ENCODE measurements around the gene RAB31. TPM values are rescaled to one million over a fixed set of nuclear protein-coding genes. Genes with fewer than 3 reads are reported as not detected.

The RAB31 gene
- total and polyA plus RNA-seq, 2 experiments from 2014 or later = 8.7 to 27.7 TPM

- no peaks in the 10 kb centered on the region for H3K27me3 ChIP-seq
- no peak for TF ChIP-seq CTCF (IDR thresholded peaks at IDR 0.05; ENCODE audit: low read depth, low read length)
- H3K9me3 ChIP-seq (ENCODE audit: low read depth) = no peaks in the 10 kb centered on the region
- no peak overlapping the region for H3K27ac ChIP-seq
- no peak overlapping the region for H3K4me3 ChIP-seq
- no peaks in the 10 kb centered on the region for H3K4me1 ChIP-seq (ENCODE audit: low read depth)
- H3K36me3 ChIP-seq = no peaks in the 10 kb centered on the region
- DNase-seq (ENCODE audit: low read depth in 1 of 2, low spot score in 1 of 2) = peak in 1 of 2 donors; percentile 36
Measured at GRCh38 chr18:9688036-9688741, 19.9 kb upstream of the RAB31 start.

GRCh38 chr18:9689253-9689652, 18.8 kb upstream of the RAB31 start:
- no peaks in the 10 kb centered on the region for H3K36me3 ChIP-seq
- no peaks in the 10 kb centered on the region for H3K9me3 ChIP-seq (ENCODE audit: low read depth)
- H3K27ac ChIP-seq = no peak overlapping the region
- no peak for DNase-seq (ENCODE audit: low read depth in 1 of 2, low spot score in 1 of 2)
- no peaks in the 10 kb centered on the region for H3K27me3 ChIP-seq
- H3K4me3 ChIP-seq = no peak overlapping the region
- TF ChIP-seq CTCF (IDR thresholded peaks at IDR 0.05; ENCODE audit: low read depth, low read length) = no peak
- H3K4me1 ChIP-seq (ENCODE audit: low read depth) = no peaks in the 10 kb centered on the region

- no peaks in the 10 kb centered on the region for H3K4me1 ChIP-seq (ENCODE audit: low read depth)
- no peak overlapping the region for H3K4me3 ChIP-seq
- no peaks in the 10 kb centered on the region for H3K36me3 ChIP-seq
- no peaks in the 10 kb centered on the region for H3K9me3 ChIP-seq (ENCODE audit: low read depth)
- TF ChIP-seq CTCF (IDR thresholded peaks at IDR 0.05; ENCODE audit: low read depth, low read length) = no peak
- no peak overlapping the region for H3K27ac ChIP-seq
- DNase-seq (ENCODE audit: low read depth in 1 of 2, low spot score in 1 of 2) = no peak
- no peaks in the 10 kb centered on the region for H3K27me3 ChIP-seq
Measured at GRCh38 chr18:9690418-9691188, 17.5 kb upstream of the RAB31 start.

- no peak for DNase-seq (ENCODE audit: low read depth in 1 of 2, low spot score in 1 of 2)
- Histone ChIP-seq H3K36me3 (no peaks in the 10 kb centered on the region), H3K9me3 (ENCODE audit: low read depth) (no peaks in the 10 kb centered on the region), H3K27ac (no peak overlapping the region), H3K4me1 (ENCODE audit: low read depth) (no peaks in the 10 kb centered on the region), H3K4me3 (no peak overlapping the region), H3K27me3 (no peaks in the 10 kb centered on the region)
- no peak for TF ChIP-seq CTCF (IDR thresholded peaks at IDR 0.05; ENCODE audit: low read depth, low read length)
Measured at GRCh38 chr18:9691235-9691634, 16.9 kb upstream of the RAB31 start.

- DNase-seq (ENCODE audit: low read depth in 1 of 2, low spot score in 1 of 2) = no peak
- Histone ChIP-seq H3K27me3 (no peaks in the 10 kb centered on the region), H3K4me1 (ENCODE audit: low read depth) (no peaks in the 10 kb centered on the region), H3K4me3 (no peak overlapping the region), H3K36me3 (no peaks in the 10 kb centered on the region), H3K27ac (no peak overlapping the region), H3K9me3 (ENCODE audit: low read depth) (no peaks in the 10 kb centered on the region)
- no peak for TF ChIP-seq CTCF (IDR thresholded peaks at IDR 0.05; ENCODE audit: low read depth, low read length)
Measured at GRCh38 chr18:9694174-9694573, 13.9 kb upstream of the RAB31 start.
